Tibial artery (tissue), 4 donors: ENCODE measurements around the gene SLC6A9.

ENCODE experiments used
- DNase-seq, 2 donors: peaks; one replicate each; pipeline ENCODE4 v3.0.0-alpha.2; 2019
- H3K27ac ChIP-seq, 2 donors: fragments of 200-600 bp; sonication (generic) in 1 of 2; 1 replicate in 1 of 2; 2 replicates in 1 of 2; pipeline ENCODE4 v1.5.1; 2018 to 2019; ENCODE audit warnings: mild to moderate bottlenecking in 1 of 2
- H3K27me3 ChIP-seq, 2 donors: fragments of 200-600 bp; sonication (generic) in 1 of 2; one replicate each; pipeline versions ENCODE4 v1.5.1 to v1.6.0; 2016 to 2019
- H3K36me3 ChIP-seq, 3 donors: fragments of 200-600 bp; sonication (generic) in 2 of 3; one replicate each; pipeline ENCODE4 v1.5.1; 2016 to 2019; ENCODE audit warnings: mild to moderate bottlenecking in 2 of 3
- H3K4me1 ChIP-seq, 4 donors: fragments of 200-600 bp; sonication (generic) in 2 of 4; 1 replicate in 3 of 4; 2 replicates in 1 of 4; pipeline ENCODE4 v1.5.1; 2016 to 2019
- H3K4me3 ChIP-seq, 2 donors: fragments of 200-600 bp; sonication (generic) in 1 of 2; 1 replicate in 1 of 2; 2 replicates in 1 of 2; pipeline ENCODE4 v1.5.1; 2018 to 2019; ENCODE audit warnings: mild to moderate bottlenecking in 2 of 2
- H3K9me3 ChIP-seq, 3 donors: fragments of 200-600 bp; sonication (generic) in 1 of 3; one replicate each; pipeline ENCODE4 v1.5.1; 2016 to 2019
- intact Hi-C: fragments of 100-400 bp; cut with DNase I; formaldehyde crosslinking; loops from one replicate; pipeline ENCODE4 v1.15.0; 2023; ENCODE audit warnings: low total_unique reads
- TF ChIP-seq, protein P1 (sequence below), 2 experiments: fragments of 200-600 bp in 1 of 2; fragments of 450-650 bp in 1 of 2; IDR thresholded peaks; one replicate each; pipeline ENCODE4 v1.5.1; 2017 to 2019; ENCODE audit warnings: antibody characterized with exemption in 2 of 2, mild to moderate bottlenecking in 1 of 2, moderate library complexity in 1 of 2

Gene SLC6A9

DNA sequence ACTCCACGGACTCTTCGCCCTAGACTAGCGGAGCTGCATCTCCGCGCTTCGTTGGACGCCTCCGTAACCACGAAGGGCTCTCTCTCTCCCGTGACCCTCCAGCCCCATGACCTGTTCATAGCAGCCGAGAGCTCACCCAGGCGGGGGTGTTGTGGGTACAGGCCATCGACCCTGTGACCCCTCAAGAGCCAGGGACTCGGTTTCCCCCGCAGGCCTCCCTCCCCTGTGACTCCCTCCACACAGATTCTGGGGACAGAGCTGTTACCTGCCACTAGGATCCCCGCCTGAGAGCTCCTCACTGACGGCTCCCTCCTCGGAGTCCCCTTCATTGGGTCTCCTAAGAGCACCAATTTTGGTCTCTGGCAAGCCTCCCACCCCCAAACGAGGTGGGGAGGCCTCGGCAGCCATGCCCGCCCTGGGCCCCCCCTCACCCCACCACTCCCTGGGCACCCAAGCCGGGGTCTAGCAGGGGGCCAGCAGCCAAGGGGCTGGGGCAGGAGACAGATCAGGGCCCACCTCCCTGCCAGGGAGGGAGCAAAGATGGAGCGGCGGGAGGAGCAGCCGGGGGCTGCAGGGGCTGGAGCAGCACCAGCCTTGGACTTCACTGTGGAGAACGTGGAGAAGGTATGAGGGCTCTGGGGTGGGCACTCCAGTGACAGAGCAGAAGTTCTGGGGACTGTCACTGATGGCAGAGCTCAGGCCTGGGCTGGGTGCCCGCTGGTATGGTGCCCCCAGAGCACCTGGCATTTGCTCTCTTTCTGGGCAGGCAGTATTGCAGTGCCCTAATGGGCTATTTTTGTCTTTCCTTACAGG, 84.0 kb downstream of the SLC6A9 start:
- no peak for DNase-seq
- Histone ChIP-seq H3K4me3 (peak overlapping the region; percentile 73 to 74), H3K27me3 (no peaks in the 10 kb centered on the region), H3K27ac (peak overlapping the region; percentile 89 to 94), H3K9me3 (no peaks in the 10 kb centered on the region), H3K36me3 (peaks cover 0 to 18% (median 6%) of the 10 kb centered on the region in 3 donors), H3K4me1 (peaks cover 0 to 42% (median 29%) of the 10 kb centered on the region in 4 donors)
- intact Hi-C loops = loop anchor here (2.0 to 10.0 kb wide), 2 partner anchors 28 to 88 kb away; partner anchors contain the start of genes ATP6V0B and SLC6A9
- TF ChIP-seq, protein P1, sequence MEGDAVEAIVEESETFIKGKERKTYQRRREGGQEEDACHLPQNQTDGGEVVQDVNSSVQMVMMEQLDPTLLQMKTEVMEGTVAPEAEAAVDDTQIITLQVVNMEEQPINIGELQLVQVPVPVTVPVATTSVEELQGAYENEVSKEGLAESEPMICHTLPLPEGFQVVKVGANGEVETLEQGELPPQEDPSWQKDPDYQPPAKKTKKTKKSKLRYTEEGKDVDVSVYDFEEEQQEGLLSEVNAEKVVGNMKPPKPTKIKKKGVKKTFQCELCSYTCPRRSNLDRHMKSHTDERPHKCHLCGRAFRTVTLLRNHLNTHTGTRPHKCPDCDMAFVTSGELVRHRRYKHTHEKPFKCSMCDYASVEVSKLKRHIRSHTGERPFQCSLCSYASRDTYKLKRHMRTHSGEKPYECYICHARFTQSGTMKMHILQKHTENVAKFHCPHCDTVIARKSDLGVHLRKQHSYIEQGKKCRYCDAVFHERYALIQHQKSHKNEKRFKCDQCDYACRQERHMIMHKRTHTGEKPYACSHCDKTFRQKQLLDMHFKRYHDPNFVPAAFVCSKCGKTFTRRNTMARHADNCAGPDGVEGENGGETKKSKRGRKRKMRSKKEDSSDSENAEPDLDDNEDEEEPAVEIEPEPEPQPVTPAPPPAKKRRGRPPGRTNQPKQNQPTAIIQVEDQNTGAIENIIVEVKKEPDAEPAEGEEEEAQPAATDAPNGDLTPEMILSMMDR (IDR thresholded peaks at IDR 0.05) = no peak
